SH-SY5Y (cell line): ENCODE data around the gene NETO2.

Source experiments
- GATA2 ChIP-seq: IDR thresholded peaks from 2 replicates; pipeline ENCODE4 v1.6.1; 2011; ENCODE audit warnings: mild to moderate bottlenecking, low read depth, low read length
- GATA3 ChIP-seq: IDR thresholded peaks from 2 replicates; pipeline ENCODE4 v1.6.1; 2011; ENCODE audit warnings: low read depth, mild to moderate bottlenecking, low read length, moderate library complexity

DNA sequence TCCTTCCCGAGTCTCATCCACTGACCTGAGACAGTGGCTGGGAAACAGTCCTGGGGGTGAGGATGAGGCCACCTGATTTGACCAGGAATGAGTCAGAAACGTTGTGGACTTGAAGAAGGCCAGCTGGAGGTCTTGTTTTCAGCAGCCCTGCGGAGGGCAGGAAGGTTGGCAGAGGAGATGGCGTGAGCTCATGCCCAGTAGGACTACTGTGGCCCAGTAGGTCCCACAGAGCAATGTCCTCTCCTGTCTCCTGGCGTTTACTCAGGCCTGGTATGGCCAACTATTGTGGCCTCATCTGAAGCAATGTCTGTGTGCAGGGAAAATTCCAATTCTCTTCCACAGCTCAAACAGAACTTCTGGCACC lies 86.1 kb downstream of the NETO2 start:
- TF ChIP-seq GATA2 (no peak), GATA3 (no peak)
